Measurements from ENCODE around the gene DOCK4. TPM values are rescaled to one million over a fixed set of nuclear protein-coding genes. Genes with fewer than 3 reads are reported as not detected.

The DOCK4 gene
- total RNA-seq, 1 experiment from 2014 or later: 4.9 TPM

DNA sequence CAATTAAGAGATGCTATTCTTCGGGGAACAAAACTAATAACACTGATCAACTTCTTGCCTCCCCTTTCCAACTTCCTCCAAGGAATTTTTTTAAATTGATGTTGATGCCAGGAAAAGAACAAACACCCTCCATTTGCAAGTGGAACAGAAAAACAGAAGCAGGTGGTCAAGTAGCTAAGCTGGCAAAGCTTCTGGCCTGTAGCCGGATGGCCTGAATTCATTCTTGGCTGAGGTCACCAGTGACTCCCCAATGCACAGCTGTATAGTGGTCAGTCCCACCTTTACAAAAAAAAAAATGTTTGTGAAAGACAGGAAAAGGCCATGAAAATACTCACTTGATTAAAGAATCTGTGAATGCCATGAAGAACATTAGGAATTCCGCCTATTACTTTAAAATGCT lies 39.1 kb downstream of the DOCK4 start:
- H3K27ac ChIP-seq (ENCODE audit: insufficient read length, low read depth, low read length): no peak overlapping the region
- no peak overlapping the region for H4K91ac ChIP-seq (ENCODE audit: insufficient read length, low read depth, low read length)
- no peak overlapping the region for H4K5ac ChIP-seq (ENCODE audit: insufficient read length, low read depth, low read length)
- H3K79me2 ChIP-seq (ENCODE audit: insufficient read depth, low read length): 0 out of 2 replicates have a peak, but pooled peaks cover 1% of the 10 kb centered on the region
- no peak overlapping the region for H3K23ac ChIP-seq (ENCODE audit: insufficient read length, low read depth, low read length)
- H3K4ac ChIP-seq (ENCODE audit: low read depth, low read length): no peak overlapping the region
- no peak overlapping the region for H3K56ac ChIP-seq (ENCODE audit: insufficient read length, low read depth, low read length)
- Mint-ChIP-seq H3K9me3 (no peaks in the 10 kb centered on the region), H3K4me3 (no peak overlapping the region), H3K27me3 (ENCODE audit: low read depth) (no peaks in the 10 kb centered on the region), H3K36me3 (ENCODE audit: insufficient read depth in 1 of 3, low read depth in 3 of 3) (peaks cover 0 to 3% (median 0%) of the 10 kb centered on the region in 3 experiments; a peak in 1 of 7 replicates), H3K4me1 (peaks cover 15 to 23% of the 10 kb centered on the region in 2 experiments), H3K27ac (no peak overlapping the region; a peak in 1 of 7 replicates)
- H4K20me1 ChIP-seq (ENCODE audit: control insufficient read depth, insufficient read depth, insufficient read length): no peaks in the 10 kb centered on the region
- no peak overlapping the region for H2BK5ac ChIP-seq (ENCODE audit: insufficient read length, low read length)
- TF ChIP-seq CTCF (conservative IDR thresholded peaks at IDR 0.05): no peak
- H3K9me3 ChIP-seq (ENCODE audit: control insufficient read depth, low read depth, low read length): no peaks in the 10 kb centered on the region
- H2BK120ac ChIP-seq (ENCODE audit: low read depth, low read length, poor library complexity, severe bottlenecking): no peak overlapping the region
- no peak overlapping the region for H3K9ac ChIP-seq (ENCODE audit: extremely low read depth, insufficient read length, low read length)
- WGBS (ENCODE audit: extremely low coverage, insufficient read length, low lambda C conversion rate): no CpG with 5 or more reads among the region's 3 CpGs
- H3K4me2 ChIP-seq (ENCODE audit: insufficient read depth, insufficient read length, low read length): no peak overlapping the region
- peaks cover 7% of the 10 kb centered on the region; the same call in 1 of the 2 replicates for H3K4me1 ChIP-seq (ENCODE audit: insufficient read depth, low read length)
- H3K79me1 ChIP-seq (ENCODE audit: insufficient read depth, low read depth, low read length, poor library complexity, severe bottlenecking): no peaks in the 10 kb centered on the region
- no peak overlapping the region for H4K8ac ChIP-seq (replicated peaks; ENCODE audit: insufficient read length, low read depth, low read length)
- H3K18ac ChIP-seq (ENCODE audit: insufficient read length, low read depth, low read length): no peak overlapping the region
- H2AFZ ChIP-seq (ENCODE audit: low read length): no peak overlapping the region
- no peaks in the 10 kb centered on the region for H3K27me3 ChIP-seq (ENCODE audit: insufficient read depth, low read length)
- no peak overlapping the region for H2BK15ac ChIP-seq (ENCODE audit: low read depth, low read length)
- no peaks in the 10 kb centered on the region for H3K23me2 ChIP-seq (ENCODE audit: insufficient read length, low read depth, low read length, poor library complexity, severe bottlenecking)
- H2BK12ac ChIP-seq (ENCODE audit: insufficient read length, low read depth, low read length): no peak overlapping the region
- H2BK20ac ChIP-seq (ENCODE audit: low read depth, low read length, poor library complexity, severe bottlenecking): no peak overlapping the region
- no peak for DNase-seq
- H3K14ac ChIP-seq (ENCODE audit: insufficient read depth, low read length): no peak overlapping the region
- H3T11ph ChIP-seq (ENCODE audit: low read length): no peak overlapping the region
- no peak overlapping the region for H2AK5ac ChIP-seq (ENCODE audit: insufficient read length, low read length)
